GM06990 (cell line): ENCODE measurements around the gene RNU5B-1.

Experiments
- DNase-seq: peaks from one replicate; pipeline ENCODE4 v3.0.0-alpha.2; 2011; ENCODE audit not compliant: insufficient read length; ENCODE audit errors: extremely low read depth
- H3K27me3 ChIP-seq: replicated peaks from 2 replicates; pipeline ENCODE4 v1.6.0; 2011; ENCODE audit warnings: low read length; ENCODE audit not compliant: control insufficient read depth, insufficient read depth
- H3K36me3 ChIP-seq: 2 replicates; pipeline ENCODE4 v1.5.1; 2011; ENCODE audit warnings: low read length; ENCODE audit not compliant: control insufficient read depth, insufficient read depth
- H3K4me3 ChIP-seq: replicated peaks from 2 replicates; pipeline ENCODE4 v1.5.1; 2011; ENCODE audit warnings: low read depth, mild to moderate bottlenecking, control low read depth, low read length
- TF ChIP-seq, protein P1 (sequence below): IDR thresholded peaks from 2 replicates; pipeline ENCODE4 v1.5.1; 2011; ENCODE audit warnings: low read length, control low read depth, mild to moderate bottlenecking, inconsistent platforms; ENCODE audit not compliant: insufficient read depth, poor library complexity, severe bottlenecking

The RNU5B-1 gene

GRCh38 chr15:65303687-65304380, 643 bp upstream of the RNU5B-1 start:
- TF ChIP-seq, protein P1, sequence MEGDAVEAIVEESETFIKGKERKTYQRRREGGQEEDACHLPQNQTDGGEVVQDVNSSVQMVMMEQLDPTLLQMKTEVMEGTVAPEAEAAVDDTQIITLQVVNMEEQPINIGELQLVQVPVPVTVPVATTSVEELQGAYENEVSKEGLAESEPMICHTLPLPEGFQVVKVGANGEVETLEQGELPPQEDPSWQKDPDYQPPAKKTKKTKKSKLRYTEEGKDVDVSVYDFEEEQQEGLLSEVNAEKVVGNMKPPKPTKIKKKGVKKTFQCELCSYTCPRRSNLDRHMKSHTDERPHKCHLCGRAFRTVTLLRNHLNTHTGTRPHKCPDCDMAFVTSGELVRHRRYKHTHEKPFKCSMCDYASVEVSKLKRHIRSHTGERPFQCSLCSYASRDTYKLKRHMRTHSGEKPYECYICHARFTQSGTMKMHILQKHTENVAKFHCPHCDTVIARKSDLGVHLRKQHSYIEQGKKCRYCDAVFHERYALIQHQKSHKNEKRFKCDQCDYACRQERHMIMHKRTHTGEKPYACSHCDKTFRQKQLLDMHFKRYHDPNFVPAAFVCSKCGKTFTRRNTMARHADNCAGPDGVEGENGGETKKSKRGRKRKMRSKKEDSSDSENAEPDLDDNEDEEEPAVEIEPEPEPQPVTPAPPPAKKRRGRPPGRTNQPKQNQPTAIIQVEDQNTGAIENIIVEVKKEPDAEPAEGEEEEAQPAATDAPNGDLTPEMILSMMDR: no peak
- Histone ChIP-seq H3K4me3 (peak overlapping the region; percentile 69), H3K27me3 (no peaks in the 10 kb centered on the region), H3K36me3 (no peaks in the 10 kb centered on the region)
- DNase-seq: no peak

GRCh38 chr15:65305150-65305758, 777 bp downstream of the RNU5B-1 start:
- TF ChIP-seq, protein P1: no peak
- Histone ChIP-seq H3K36me3 (no peaks in the 10 kb centered on the region), H3K4me3 (no peak overlapping the region), H3K27me3 (no peaks in the 10 kb centered on the region)
- DNase-seq: no peak

DNA sequence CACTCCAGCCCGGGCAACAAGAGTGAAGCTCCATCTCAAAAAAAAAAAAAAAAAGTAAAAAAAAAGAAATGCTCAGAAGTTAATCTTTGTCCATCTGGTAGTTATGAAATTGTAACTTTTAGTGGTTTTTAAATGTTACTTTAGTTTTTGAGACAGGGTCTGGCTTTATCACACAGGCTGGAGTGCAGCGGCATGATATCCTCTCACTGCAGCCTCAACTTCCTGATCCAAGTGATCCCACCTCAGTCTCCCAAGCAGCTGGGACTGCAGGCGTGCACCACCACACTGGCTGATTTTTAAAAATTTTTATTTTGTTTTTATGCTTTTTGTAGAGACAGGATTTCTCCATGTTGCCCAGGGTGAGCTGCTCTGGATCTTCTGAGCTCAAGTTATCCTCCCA, 1.3 kb downstream of the RNU5B-1 start:
- DNase-seq: no peak
- H3K36me3 ChIP-seq: no peaks in the 10 kb centered on the region
- H3K4me3 ChIP-seq: no peak overlapping the region

GRCh38 chr15:65306551-65306950, 2.1 kb downstream of the RNU5B-1 start:
- DNase-seq: no peak
- H3K4me3 ChIP-seq: no peak overlapping the region
- no peaks in the 10 kb centered on the region for H3K36me3 ChIP-seq
- H3K27me3 ChIP-seq: no peaks in the 10 kb centered on the region
- TF ChIP-seq, protein P1: no peak

More for the DNA sequence above, 1.3 kb downstream of the RNU5B-1 start:
- H3K27me3 ChIP-seq: no peaks in the 10 kb centered on the region
- TF ChIP-seq, protein P1: no peak

DNA sequence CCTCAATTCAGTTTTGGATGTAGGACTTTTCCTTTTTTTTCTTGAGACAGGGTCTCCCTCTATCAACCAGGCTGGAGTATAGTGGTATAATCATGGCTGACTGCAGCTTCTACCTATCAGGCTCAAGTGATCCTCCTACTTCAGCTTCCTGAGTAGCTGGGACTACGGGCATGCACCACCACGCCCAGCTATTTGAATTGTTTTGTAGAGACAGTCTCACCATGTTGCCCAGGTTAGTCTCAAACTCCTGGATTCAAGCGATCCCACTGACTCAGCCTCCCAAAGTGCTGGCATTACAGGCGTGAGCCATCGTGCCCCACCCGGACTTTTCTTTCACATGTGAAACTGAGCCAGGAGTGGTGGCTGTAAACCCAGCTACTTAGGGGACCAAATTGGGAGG, 3.5 kb downstream of the RNU5B-1 start:
- TF ChIP-seq, protein P1: no peak
- no peaks in the 10 kb centered on the region for H3K36me3 ChIP-seq
- no peak for DNase-seq
- H3K27me3 ChIP-seq: no peaks in the 10 kb centered on the region; the same call in 1 of the 2 replicates
- no peak overlapping the region for H3K4me3 ChIP-seq
